PC-9 (cell line): ENCODE data around the gene GALNT10. TPM values are rescaled to one million over a fixed set of nuclear protein-coding genes. Genes with fewer than 3 reads are reported as not detected.

Source experiments
- BruUV-seq: library from RNA; stranded (reverse); fragments of 400-500 nt; replicated peaks from 2 replicates; lab custom pipeline; 2021; lab: Mats Ljungman, UMichigan
- CTCF ChIA-PET: fragments of 300-600 bp; sonication (Branson Sonifier 250); formaldehyde crosslinking; loops from one replicate; lab custom pipeline; 2022; ENCODE audit warnings: antibody characterized with exemption; lab: Charles Lee
- POLR2A ChIA-PET: fragments of 300-600 bp; sonication (Branson Sonifier 250); formaldehyde crosslinking; loops from one replicate; lab custom pipeline; 2022; ENCODE audit warnings: antibody characterized with exemption; ENCODE audit not compliant: unreplicated experiment; lab: Charles Lee
- DNase-seq, 2 experiments: peaks; one replicate each; pipeline versions ENCODE4 v3.0.0 to v3.0.0-alpha.2; 2015 to 2022; ENCODE audit warnings: mixed read lengths in 1 of 2
- H2AFZ ChIP-seq: fragments of 200-600 bp; sonication (generic); 2 replicates; pipeline ENCODE4 v1.8.1; 2017; ENCODE audit warnings: antibody characterized with exemption
- H3F3A ChIP-seq: fragments of 200-600 bp; sonication (generic); 2 replicates; pipeline ENCODE4 v1.8.1; 2017; ENCODE audit warnings: antibody characterized with exemption, mild to moderate bottlenecking, low read depth; ENCODE audit not compliant: insufficient read depth
- H3K27ac ChIP-seq: fragments of 200-600 bp; sonication (generic); 2 replicates; pipeline ENCODE4 v1.6.1; 2016; ENCODE audit warnings: mixed run types
- H3K27me3 ChIP-seq: fragments of 200-600 bp; sonication (generic); 2 replicates; pipeline ENCODE4 v1.6.1; 2016; ENCODE audit warnings: low read depth, mixed run types; ENCODE audit not compliant: insufficient read depth
- H3K36me3 ChIP-seq: fragments of 200-600 bp; sonication (generic); 2 replicates; pipeline ENCODE4 v1.6.1; 2016; ENCODE audit warnings: low read depth, mixed run types
- H3K4me1 ChIP-seq: fragments of 200-600 bp; sonication (generic); replicated peaks from 2 replicates; pipeline ENCODE4 v1.6.1; 2016; ENCODE audit warnings: mixed run types; ENCODE audit not compliant: insufficient read depth
- H3K4me2 ChIP-seq: fragments of 200-600 bp; sonication (generic); 2 replicates; pipeline ENCODE4 v1.6.1; 2017; ENCODE audit warnings: mixed run types
- H3K4me3 ChIP-seq: fragments of 200-600 bp; sonication (generic); 2 replicates; pipeline ENCODE4 v1.6.1; 2016; ENCODE audit warnings: mixed run types
- H3K79me2 ChIP-seq: fragments of 200-600 bp; sonication (generic); 2 replicates; pipeline ENCODE4 v1.6.1; 2017; ENCODE audit warnings: low read depth, mixed run types
- H3K9me2 ChIP-seq: fragments of 200-600 bp; sonication (generic); 2 replicates; pipeline ENCODE4 v1.8.1; 2017; ENCODE audit warnings: mild to moderate bottlenecking; ENCODE audit not compliant: insufficient read depth
- H3K9me3 ChIP-seq: fragments of 200-600 bp; sonication (generic); 2 replicates; pipeline ENCODE4 v1.8.1; 2016; ENCODE audit warnings: low read depth; ENCODE audit not compliant: insufficient read depth
- H4K20me1 ChIP-seq: fragments of 200-600 bp; sonication (generic); 2 replicates; pipeline ENCODE4 v1.8.1; 2017; ENCODE audit not compliant: insufficient read depth
- CTCF ChIP-seq: fragments of 200-600 bp; sonication (generic); conservative IDR thresholded peaks from 2 replicates; pipeline ENCODE4 v1.6.1; 2017; ENCODE audit warnings: mixed run types, antibody characterized with exemption, mild to moderate bottlenecking, moderate library complexity
- EZH2 ChIP-seq: fragments of 200-600 bp; sonication (generic); IDR thresholded peaks from 2 replicates; pipeline ENCODE4 v1.8.0; 2017; ENCODE audit warnings: antibody characterized with exemption, low read depth
- intact Hi-C: fragments of 100-400 bp; cut with micrococcal nuclease; formaldehyde crosslinking; loops from one replicate; pipeline ENCODE4 v1.10.0; 2022; ENCODE audit not compliant: unreplicated experiment
- total RNA-seq: library from RNA; stranded (reverse); gene quantifications from 2 replicates; pipeline ENCODE4 v1.2.3, GENCODE V29; 2021

Gene GALNT10
- total RNA-seq, 1 experiment from 2014 or later = 101 TPM

GRCh38 chr5:154410786-154411185 is 220.3 kb downstream of the GALNT10 start:
- H3K27me3 ChIP-seq = no peaks in the 10 kb centered on the region
- no peaks in the 10 kb centered on the region for H3K79me2 ChIP-seq
- no peaks in the 10 kb centered on the region for H3K9me2 ChIP-seq
- no peak overlapping the region for H3K4me2 ChIP-seq
- no peaks in the 10 kb centered on the region for H3K4me1 ChIP-seq
- intact Hi-C loops = no loop called here
- H3K9me3 ChIP-seq = no peaks in the 10 kb centered on the region
- BruUV-seq = no TSS peak
- no peak overlapping the region for H3K4me3 ChIP-seq
- no peak for DNase-seq
- ChIA-PET CTCF (no interaction called here), POLR2A (no interaction called here)
- no peak overlapping the region for H3K27ac ChIP-seq
- no peak overlapping the region for H2AFZ ChIP-seq
- TF ChIP-seq EZH2 (no peak), CTCF (no peak)
- no peaks in the 10 kb centered on the region for H3F3A ChIP-seq
- H4K20me1 ChIP-seq = no peaks in the 10 kb centered on the region
- H3K36me3 ChIP-seq = peaks cover 13% of the 10 kb centered on the region; the same call in 1 of the 2 replicates

GRCh38 chr5:154411338-154411737 is 220.8 kb downstream of the GALNT10 start:
- BruUV-seq = no TSS peak
- H3K27me3 ChIP-seq = no peaks in the 10 kb centered on the region
- DNase-seq = no peak
- intact Hi-C loops = no loop called here
- no peaks in the 10 kb centered on the region for H3K9me3 ChIP-seq
- ChIA-PET POLR2A (no interaction called here), CTCF (no interaction called here)
- H3K4me1 ChIP-seq = no peaks in the 10 kb centered on the region
- H4K20me1 ChIP-seq = no peaks in the 10 kb centered on the region
- H2AFZ ChIP-seq = no peak overlapping the region
- H3K27ac ChIP-seq = no peak overlapping the region
- no peaks in the 10 kb centered on the region for H3F3A ChIP-seq
- no peak for TF ChIP-seq EZH2
- no peak for TF ChIP-seq CTCF
- H3K4me3 ChIP-seq = no peak overlapping the region
- no peaks in the 10 kb centered on the region for H3K9me2 ChIP-seq
- peaks cover 13% of the 10 kb centered on the region; the same call in 1 of the 2 replicates for H3K36me3 ChIP-seq
- H3K4me2 ChIP-seq = no peak overlapping the region
- no peaks in the 10 kb centered on the region for H3K79me2 ChIP-seq

- Histone ChIP-seq H3K27me3 (no peaks in the 10 kb centered on the region), H3K27ac (no peak overlapping the region), H3K9me3 (no peaks in the 10 kb centered on the region), H3K4me3 (no peak overlapping the region), H3K36me3 (peaks cover 13% of the 10 kb centered on the region; the same call in 1 of the 2 replicates), H3F3A (no peaks in the 10 kb centered on the region), H3K4me1 (no peaks in the 10 kb centered on the region), H3K9me2 (no peaks in the 10 kb centered on the region), H3K79me2 (no peaks in the 10 kb centered on the region), H3K4me2 (no peak overlapping the region), H2AFZ (no peak overlapping the region), H4K20me1 (no peaks in the 10 kb centered on the region)
- no TSS peak for BruUV-seq
- no peak for TF ChIP-seq CTCF
- TF ChIP-seq EZH2 = no peak
- POLR2A ChIA-PET = no interaction called here
- intact Hi-C loops = no loop called here
- no peak for DNase-seq
- CTCF ChIA-PET = no interaction called here
Observed at GRCh38 chr5:154412316-154412715, 221.8 kb downstream of the GALNT10 start.
